Ishikawa (cell line): ENCODE measurements around the gene KIF26B.

Experiments used
- TAF1 ChIP-seq: IDR thresholded peaks from 2 replicates; pipeline ENCODE4 v1.6.1; 2012; ENCODE audit warnings: low read depth, mild to moderate bottlenecking
- TCF12 ChIP-seq: IDR thresholded peaks from 2 replicates; pipeline ENCODE4 v1.6.1; 2012; ENCODE audit warnings: low read depth
- YY1 ChIP-seq: IDR thresholded peaks from 2 replicates; pipeline ENCODE4 v1.6.1; 2012; ENCODE audit warnings: low read depth

GRCh38 chr1:245454051-245454450 is 299.3 kb downstream of the KIF26B start:
- TF ChIP-seq YY1 = no peak
- no peak for TF ChIP-seq TCF12
- no peak for TF ChIP-seq TAF1
